HepG2 (cell line): ENCODE results near the gene TSHZ2.

Experiments
- CTCF ChIP-seq: sonication (generic); formaldehyde crosslinking; IDR thresholded peaks from 2 replicates; pipeline ENCODE4 v1.5.0; 2020; ENCODE audit warnings: mild to moderate bottlenecking, missing genetic modification reagents, moderate library complexity
- GABPB1 ChIP-seq: IDR thresholded peaks from 2 replicates; pipeline ENCODE4 v1.6.1; 2016; ENCODE audit warnings: mild to moderate bottlenecking, missing genetic modification reagents, moderate library complexity, missing compliant biosample characterization
- NR1H2 ChIP-seq: sonication (generic); formaldehyde crosslinking; IDR thresholded peaks from 2 replicates; pipeline ENCODE4 v1.8.1; 2022; ENCODE audit warnings: low read depth, missing genetic modification reagents, borderline replicate concordance
- PAF1 ChIP-seq: IDR thresholded peaks from 2 replicates; pipeline ENCODE4 v1.6.1; 2016; ENCODE audit warnings: missing genetic modification reagents, missing compliant biosample characterization
- ZBTB33 ChIP-seq: sonication (generic); formaldehyde crosslinking; IDR thresholded peaks from 2 replicates; pipeline ENCODE4 v1.4.0; 2020; ENCODE audit warnings: missing genetic modification reagents
- ZBTB38 ChIP-seq: sonication (generic); formaldehyde crosslinking; IDR thresholded peaks from 2 replicates; pipeline ENCODE4 v1.5.1; 2020; ENCODE audit warnings: mild to moderate bottlenecking, missing genetic modification reagents
- ZBTB49 ChIP-seq: sonication (generic); formaldehyde crosslinking; IDR thresholded peaks from 2 replicates; pipeline ENCODE4 v1.4.0; 2020; ENCODE audit warnings: missing genetic modification reagents, borderline replicate concordance
- ZNF296 ChIP-seq: sonication (generic); formaldehyde crosslinking; conservative IDR thresholded peaks from 2 replicates; pipeline ENCODE4 v1.5.0; 2020; ENCODE audit warnings: mild to moderate bottlenecking, missing genetic modification reagents
- TF ChIP-seq, protein P1 (sequence below): sonication (generic); formaldehyde crosslinking; IDR thresholded peaks from 2 replicates; pipeline ENCODE4 v1.4.0; 2020; ENCODE audit warnings: missing genetic modification reagents
- TF ChIP-seq, protein P2 (sequence below): sonication (generic); formaldehyde crosslinking; IDR thresholded peaks from 2 replicates; pipeline ENCODE4 v1.4.0; 2020; ENCODE audit warnings: low read depth, missing genetic modification reagents

GRCh38 chr20:53344891-53345290 is 372.7 kb downstream of the TSHZ2 start:
- TF ChIP-seq ZBTB49 (CRISPR knock-in tag) (no peak), PAF1 (no peak), ZBTB33 (CRISPR knock-in tag) (no peak), GABPB1 (CRISPR knock-in tag) (no peak), NR1H2 (no peak), ZBTB38 (CRISPR knock-in tag) (no peak), ZNF296 (no peak), CTCF (no peak)
- TF ChIP-seq, protein P1, sequence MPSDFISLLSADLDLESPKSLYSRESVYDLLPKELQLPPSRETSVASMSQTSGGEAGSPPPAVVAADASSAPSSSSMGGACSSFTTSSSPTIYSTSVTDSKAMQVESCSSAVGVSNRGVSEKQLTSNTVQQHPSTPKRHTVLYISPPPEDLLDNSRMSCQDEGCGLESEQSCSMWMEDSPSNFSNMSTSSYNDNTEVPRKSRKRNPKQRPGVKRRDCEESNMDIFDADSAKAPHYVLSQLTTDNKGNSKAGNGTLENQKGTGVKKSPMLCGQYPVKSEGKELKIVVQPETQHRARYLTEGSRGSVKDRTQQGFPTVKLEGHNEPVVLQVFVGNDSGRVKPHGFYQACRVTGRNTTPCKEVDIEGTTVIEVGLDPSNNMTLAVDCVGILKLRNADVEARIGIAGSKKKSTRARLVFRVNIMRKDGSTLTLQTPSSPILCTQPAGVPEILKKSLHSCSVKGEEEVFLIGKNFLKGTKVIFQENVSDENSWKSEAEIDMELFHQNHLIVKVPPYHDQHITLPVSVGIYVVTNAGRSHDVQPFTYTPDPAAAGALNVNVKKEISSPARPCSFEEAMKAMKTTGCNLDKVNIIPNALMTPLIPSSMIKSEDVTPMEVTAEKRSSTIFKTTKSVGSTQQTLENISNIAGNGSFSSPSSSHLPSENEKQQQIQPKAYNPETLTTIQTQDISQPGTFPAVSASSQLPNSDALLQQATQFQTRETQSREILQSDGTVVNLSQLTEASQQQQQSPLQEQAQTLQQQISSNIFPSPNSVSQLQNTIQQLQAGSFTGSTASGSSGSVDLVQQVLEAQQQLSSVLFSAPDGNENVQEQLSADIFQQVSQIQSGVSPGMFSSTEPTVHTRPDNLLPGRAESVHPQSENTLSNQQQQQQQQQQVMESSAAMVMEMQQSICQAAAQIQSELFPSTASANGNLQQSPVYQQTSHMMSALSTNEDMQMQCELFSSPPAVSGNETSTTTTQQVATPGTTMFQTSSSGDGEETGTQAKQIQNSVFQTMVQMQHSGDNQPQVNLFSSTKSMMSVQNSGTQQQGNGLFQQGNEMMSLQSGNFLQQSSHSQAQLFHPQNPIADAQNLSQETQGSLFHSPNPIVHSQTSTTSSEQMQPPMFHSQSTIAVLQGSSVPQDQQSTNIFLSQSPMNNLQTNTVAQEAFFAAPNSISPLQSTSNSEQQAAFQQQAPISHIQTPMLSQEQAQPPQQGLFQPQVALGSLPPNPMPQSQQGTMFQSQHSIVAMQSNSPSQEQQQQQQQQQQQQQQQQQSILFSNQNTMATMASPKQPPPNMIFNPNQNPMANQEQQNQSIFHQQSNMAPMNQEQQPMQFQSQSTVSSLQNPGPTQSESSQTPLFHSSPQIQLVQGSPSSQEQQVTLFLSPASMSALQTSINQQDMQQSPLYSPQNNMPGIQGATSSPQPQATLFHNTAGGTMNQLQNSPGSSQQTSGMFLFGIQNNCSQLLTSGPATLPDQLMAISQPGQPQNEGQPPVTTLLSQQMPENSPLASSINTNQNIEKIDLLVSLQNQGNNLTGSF (CRISPR knock-in tag), result no peak
- TF ChIP-seq, protein P2, sequence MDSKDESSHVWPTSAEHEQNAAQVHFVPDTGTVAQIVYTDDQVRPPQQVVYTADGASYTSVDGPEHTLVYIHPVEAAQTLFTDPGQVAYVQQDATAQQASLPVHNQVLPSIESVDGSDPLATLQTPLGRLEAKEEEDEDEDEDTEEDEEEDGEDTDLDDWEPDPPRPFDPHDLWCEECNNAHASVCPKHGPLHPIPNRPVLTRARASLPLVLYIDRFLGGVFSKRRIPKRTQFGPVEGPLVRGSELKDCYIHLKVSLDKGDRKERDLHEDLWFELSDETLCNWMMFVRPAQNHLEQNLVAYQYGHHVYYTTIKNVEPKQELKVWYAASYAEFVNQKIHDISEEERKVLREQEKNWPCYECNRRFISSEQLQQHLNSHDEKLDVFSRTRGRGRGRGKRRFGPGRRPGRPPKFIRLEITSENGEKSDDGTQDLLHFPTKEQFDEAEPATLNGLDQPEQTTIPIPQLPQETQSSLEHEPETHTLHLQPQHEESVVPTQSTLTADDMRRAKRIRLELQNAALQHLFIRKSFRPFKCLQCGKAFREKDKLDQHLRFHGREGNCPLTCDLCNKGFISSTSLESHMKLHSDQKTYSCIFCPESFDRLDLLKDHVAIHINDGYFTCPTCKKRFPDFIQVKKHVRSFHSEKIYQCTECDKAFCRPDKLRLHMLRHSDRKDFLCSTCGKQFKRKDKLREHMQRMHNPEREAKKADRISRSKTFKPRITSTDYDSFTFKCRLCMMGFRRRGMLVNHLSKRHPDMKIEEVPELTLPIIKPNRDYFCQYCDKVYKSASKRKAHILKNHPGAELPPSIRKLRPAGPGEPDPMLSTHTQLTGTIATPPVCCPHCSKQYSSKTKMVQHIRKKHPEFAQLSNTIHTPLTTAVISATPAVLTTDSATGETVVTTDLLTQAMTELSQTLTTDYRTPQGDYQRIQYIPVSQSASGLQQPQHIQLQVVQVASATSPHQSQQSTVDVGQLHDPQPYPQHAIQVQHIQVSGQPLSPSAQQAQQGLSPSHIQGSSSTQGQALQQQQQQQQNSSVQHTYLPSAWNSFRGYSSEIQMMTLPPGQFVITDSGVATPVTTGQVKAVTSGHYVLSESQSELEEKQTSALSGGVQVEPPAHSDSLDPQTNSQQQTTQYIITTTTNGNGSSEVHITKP (CRISPR knock-in tag), result no peak
